Measurements from ENCODE around the gene LANCL3. TPM values are rescaled to one million over a fixed set of nuclear protein-coding genes. Genes with fewer than 3 reads are reported as not detected.

The LANCL3 gene
- total RNA-seq, 2 experiments from 2014 or later = 0.04 to 0.30 TPM

DNA sequence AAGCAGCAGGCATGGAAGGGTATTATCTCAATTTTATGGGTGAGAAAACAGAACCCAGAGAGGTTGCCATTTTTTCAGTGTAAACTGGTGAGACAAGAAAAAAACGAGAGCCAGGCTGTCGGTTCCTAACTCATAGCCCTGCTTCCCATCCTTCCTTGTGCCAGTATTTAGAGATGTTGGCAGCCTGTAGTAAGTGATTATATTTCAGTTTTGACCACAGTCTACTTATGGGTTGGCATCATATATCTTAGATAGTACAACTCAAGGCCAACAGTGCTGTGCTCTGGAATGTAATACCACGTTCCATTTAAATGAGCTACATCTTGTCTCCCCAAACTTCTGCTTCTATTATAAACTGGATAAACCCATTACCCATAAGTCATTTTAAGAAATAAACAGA lies 154.9 kb downstream of the LANCL3 start:
- Mint-ChIP-seq H3K36me3 (no peaks in the 10 kb centered on the region), H3K27ac (no peak overlapping the region), H3K9me3 (no peaks in the 10 kb centered on the region), H3K27me3 (peaks cover 4% of the 10 kb centered on the region), H3K4me1 (no peaks in the 10 kb centered on the region), H3K4me3 (no peak overlapping the region)
- DNase-seq = no peak

Other genes with a start within 250 kb of the LANCL3 start
- gene PRRG1, start 222.3 kb upstream of the LANCL3 start, total RNA-seq = not detected
- gene XK, start 114.1 kb downstream of the LANCL3 start, total RNA-seq = under 1 TPM; 0.06 to 0.12 TPM
- under 1 TPM; 0.50 to 0.76 TPM for gene CYBB, start 208.4 kb downstream of the LANCL3 start, total RNA-seq